HG03521 (cell line): ENCODE measurements around the gene ATOH1.

Experiments used
- ATAC-seq: cut with Tn5 transposase; IDR thresholded peaks from one replicate; pipeline ENCODE4 v1.9.1; 2021; ENCODE audit warnings: mild to moderate bottlenecking, moderate library complexity; ENCODE audit not compliant: unreplicated experiment

The ATOH1 gene

DNA sequence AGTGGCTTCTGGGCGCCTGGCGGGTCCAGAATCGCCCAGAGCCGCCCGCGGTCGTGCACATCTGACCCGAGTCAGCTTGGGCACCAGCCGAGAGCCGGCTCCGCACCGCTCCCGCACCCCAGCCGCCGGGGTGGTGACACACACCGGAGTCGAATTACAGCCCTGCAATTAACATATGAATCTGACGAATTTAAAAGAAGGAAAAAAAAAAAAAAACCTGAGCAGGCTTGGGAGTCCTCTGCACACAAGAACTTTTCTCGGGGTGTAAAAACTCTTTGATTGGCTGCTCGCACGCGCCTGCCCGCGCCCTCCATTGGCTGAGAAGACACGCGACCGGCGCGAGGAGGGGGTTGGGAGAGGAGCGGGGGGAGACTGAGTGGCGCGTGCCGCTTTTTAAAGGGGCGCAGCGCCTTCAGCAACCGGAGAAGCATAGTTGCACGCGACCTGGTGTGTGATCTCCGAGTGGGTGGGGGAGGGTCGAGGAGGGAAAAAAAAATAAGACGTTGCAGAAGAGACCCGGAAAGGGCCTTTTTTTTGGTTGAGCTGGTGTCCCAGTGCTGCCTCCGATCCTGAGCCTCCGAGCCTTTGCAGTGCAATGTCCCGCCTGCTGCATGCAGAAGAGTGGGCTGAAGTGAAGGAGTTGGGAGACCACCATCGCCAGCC is at the start of gene ATOH1:
Gene ATOH1, plus strand, starts transcription at position 422 of the 663 bp plus-strand sequence. Its CDS starts 174 bp downstream, at position 596.
- ATAC-seq, result no peak

DNA sequence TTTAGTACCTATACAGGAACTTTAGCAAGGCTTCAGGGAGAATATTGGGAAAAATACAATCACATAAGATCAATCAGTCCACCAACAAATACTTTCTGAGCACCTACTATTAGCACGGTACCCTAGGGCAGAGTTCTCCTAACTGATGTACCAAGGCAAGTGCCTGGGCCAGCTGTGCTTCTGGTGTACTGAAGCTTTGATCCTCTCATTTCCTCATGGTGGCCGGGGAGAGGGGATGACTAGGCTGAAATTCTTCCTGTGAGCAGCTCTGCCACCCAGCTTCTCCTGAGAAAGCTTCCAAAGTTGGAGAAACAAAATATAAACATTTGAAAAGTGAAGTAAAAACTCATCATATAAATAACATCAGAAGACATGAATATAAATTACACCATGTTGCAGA is 49.3 kb upstream of the ATOH1 start:
- no peak for ATAC-seq

GRCh38 chr4:93780080-93780479 is 48.5 kb upstream of the ATOH1 start:
- ATAC-seq, result no peak

GRCh38 chr4:93781198-93781597 is 47.4 kb upstream of the ATOH1 start:
- no peak for ATAC-seq

- no peak for ATAC-seq
Measured at GRCh38 chr4:93786149-93786548, 42.4 kb upstream of the ATOH1 start.

- no peak for ATAC-seq
Measured at GRCh38 chr4:93788712-93789111, 39.8 kb upstream of the ATOH1 start.

- ATAC-seq, result peak; percentile 73
Measured at GRCh38 chr4:93791570-93792195, 36.9 kb upstream of the ATOH1 start.

DNA sequence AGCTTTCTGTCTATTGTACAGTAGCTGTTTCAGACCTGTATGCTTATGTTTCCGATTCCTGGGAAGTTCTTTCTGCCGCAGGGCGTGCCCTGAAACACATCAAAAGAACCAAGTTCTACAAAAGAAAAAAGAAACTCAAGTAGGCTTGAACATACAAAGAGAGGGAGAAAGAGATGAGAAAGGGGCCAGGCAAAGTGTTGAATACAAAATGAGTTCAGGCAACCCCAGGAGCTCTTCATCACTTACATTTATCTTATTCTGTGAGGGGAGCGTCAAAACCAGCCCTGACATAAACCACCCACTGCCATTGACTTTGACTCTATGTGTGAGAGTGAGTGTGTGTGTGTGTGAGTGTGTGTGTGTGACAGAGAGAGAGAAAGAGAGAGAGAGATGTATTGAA is 26.5 kb upstream of the ATOH1 start:
- no peak for ATAC-seq

- no peak for ATAC-seq
Measured at GRCh38 chr4:93809773-93810172, 18.8 kb upstream of the ATOH1 start.

- no peak for ATAC-seq
Measured at GRCh38 chr4:93810340-93810992, 18.1 kb upstream of the ATOH1 start.

DNA sequence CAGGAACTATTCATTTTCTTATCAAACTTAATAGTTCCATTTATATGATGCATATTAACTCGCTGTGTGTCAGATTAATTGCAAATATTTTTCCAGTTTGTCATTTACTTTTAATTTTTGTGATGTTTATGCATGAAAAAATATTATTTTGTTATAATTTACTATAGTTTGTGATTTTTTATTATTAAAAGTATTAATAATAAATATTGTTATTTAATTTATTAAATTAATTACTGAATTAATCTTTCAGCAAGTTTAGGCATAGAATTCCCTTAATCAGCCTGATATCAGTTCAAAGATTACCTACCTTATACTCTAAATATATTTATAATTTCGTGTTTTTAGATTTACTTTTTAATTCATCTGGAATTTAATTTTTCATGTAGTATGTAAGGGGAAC is 15.5 kb upstream of the ATOH1 start:
- ATAC-seq, result no peak

DNA sequence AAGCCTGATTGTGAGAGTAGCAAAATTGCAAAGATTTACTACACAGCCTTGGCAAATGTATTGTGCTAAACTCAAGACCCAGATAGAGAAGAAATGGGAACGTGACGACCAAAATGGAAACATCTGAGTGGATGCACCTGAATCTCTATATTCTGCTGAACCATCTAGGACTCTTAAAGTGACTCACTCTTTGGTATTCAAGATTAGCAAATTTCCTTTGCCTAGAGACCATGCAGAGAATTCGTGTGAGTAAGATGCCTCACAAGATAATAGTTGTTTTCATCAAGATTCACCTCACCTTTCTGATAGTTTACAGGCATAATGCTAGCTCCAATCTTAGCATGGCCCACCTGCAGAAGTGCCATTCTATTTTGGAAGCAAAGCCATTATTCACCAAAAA is 14.4 kb upstream of the ATOH1 start:
- ATAC-seq, result no peak

- ATAC-seq, result no peak
Measured at GRCh38 chr4:93814722-93815121, 13.8 kb upstream of the ATOH1 start.

DNA sequence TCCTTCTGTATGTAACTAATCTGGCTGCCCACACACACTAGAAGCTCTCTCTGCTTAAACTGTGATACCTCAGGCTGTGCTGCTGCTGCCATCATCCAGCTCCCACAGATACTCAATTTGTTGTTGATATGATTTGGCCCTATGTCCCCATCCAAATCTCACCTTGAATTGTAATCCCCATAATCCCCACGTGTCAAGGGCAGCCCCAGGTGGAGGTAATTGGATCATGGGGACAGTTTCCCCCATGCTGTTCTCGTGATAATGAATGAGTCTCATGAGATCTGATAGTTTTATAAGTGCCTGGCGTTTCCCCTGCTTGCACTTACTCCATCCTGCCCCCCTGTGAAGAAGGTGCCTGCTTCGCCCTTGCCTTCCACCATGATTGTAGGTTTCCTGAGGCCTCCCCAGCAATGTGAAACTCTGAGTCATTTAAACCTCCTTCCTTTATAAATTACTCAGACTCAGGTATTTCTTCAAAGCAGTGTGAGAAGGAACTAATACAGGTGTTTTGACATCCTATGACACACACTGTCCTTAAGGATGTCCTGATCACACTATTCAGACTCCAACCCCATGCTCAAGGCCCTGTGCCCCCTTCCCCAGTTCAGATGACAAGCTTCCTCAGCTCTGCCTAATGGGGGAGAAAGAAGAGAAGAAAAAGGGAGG is 2.9 kb upstream of the ATOH1 start:
- ATAC-seq, result no peak

GRCh38 chr4:93827272-93827947 is 1.1 kb upstream of the ATOH1 start:
- ATAC-seq, result no peak

DNA sequence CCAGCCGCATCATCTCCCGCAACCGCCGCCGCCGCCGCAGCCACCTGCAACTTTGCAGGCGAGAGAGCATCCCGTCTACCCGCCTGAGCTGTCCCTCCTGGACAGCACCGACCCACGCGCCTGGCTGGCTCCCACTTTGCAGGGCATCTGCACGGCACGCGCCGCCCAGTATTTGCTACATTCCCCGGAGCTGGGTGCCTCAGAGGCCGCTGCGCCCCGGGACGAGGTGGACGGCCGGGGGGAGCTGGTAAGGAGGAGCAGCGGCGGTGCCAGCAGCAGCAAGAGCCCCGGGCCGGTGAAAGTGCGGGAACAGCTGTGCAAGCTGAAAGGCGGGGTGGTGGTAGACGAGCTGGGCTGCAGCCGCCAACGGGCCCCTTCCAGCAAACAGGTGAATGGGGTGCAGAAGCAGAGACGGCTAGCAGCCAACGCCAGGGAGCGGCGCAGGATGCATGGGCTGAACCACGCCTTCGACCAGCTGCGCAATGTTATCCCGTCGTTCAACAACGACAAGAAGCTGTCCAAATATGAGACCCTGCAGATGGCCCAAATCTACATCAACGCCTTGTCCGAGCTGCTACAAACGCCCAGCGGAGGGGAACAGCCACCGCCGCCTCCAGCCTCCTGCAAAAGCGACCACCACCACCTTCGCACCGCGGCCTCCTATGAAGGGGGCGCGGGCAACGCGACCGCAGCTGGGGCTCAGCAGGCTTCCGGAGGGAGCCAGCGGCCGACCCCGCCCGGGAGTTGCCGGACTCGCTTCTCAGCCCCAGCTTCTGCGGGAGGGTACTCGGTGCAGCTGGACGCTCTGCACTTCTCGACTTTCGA is 654 bp downstream of the ATOH1 start:
- no peak for ATAC-seq

DNA sequence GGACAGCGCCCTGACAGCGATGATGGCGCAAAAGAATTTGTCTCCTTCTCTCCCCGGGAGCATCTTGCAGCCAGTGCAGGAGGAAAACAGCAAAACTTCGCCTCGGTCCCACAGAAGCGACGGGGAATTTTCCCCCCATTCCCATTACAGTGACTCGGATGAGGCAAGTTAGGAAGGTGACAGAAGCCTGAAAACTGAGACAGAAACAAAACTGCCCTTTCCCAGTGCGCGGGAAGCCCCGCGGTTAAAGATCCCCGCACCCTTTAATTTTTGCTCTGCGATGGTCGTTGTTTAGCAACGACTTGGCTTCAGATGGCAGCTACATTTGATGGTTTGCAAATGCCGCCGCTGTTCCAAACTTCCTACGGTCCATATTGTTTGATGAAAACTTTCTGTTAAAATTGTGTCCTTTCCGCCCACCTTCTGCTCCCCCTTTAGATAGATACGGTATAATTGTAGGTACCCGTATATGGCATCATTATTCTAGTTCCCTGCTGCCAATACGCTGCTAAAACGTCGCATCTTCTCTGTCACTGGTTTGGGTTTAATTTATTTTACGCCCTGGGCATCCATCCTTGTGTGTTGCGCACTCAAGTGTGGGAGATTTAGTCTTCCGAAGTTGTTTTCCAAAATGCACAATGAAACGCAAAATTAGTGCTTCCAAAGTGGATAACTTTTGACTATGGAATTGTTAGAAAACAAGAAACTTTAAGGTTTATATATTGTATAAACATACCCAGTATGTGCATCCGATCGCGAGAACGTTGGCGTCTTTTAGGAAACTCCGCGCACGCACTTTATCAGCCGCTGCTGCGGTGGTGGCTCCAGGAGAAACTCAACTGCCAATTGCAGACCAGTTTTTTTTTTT is 1.5 kb downstream of the ATOH1 start:
- no peak for ATAC-seq

GRCh38 chr4:93831716-93832496 is 3.4 kb downstream of the ATOH1 start:
- no peak for ATAC-seq
